ENCODE results near the gene TPH2.

DNA sequence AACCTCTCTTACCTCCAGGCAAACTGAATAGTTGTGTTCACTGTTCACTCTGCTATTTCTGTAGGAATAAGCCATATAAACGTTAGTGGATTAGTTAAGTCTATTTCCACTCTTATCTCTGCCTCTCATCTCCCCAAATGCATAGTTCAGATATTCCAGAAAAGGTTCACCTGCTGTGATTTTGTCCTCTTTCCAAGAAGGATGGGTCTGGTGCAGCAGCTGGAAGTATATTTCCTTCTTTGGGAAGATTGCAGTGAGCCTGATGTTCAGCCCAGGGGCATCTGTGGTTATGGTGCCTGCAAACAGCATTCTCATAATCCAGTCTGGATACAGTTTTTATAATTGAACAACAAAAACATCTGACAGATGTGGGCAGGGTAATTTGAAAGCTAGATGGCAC lies 97.7 kb downstream of the TPH2 start:
- TF ChIP-seq, protein P1, sequence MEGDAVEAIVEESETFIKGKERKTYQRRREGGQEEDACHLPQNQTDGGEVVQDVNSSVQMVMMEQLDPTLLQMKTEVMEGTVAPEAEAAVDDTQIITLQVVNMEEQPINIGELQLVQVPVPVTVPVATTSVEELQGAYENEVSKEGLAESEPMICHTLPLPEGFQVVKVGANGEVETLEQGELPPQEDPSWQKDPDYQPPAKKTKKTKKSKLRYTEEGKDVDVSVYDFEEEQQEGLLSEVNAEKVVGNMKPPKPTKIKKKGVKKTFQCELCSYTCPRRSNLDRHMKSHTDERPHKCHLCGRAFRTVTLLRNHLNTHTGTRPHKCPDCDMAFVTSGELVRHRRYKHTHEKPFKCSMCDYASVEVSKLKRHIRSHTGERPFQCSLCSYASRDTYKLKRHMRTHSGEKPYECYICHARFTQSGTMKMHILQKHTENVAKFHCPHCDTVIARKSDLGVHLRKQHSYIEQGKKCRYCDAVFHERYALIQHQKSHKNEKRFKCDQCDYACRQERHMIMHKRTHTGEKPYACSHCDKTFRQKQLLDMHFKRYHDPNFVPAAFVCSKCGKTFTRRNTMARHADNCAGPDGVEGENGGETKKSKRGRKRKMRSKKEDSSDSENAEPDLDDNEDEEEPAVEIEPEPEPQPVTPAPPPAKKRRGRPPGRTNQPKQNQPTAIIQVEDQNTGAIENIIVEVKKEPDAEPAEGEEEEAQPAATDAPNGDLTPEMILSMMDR (IDR thresholded peaks at IDR 0.05; ENCODE audit: low read depth, low read length, missing input control), result no peak
- TF ChIP-seq HNF4G (IDR thresholded peaks at IDR 0.05) (no peak), RAD21 (IDR thresholded peaks at IDR 0.05) (no peak), GABPA (IDR thresholded peaks at IDR 0.05 in 1 of 2, conservative IDR thresholded peaks at IDR 0.05 in 1 of 2) (no peak)

Data from liver (tissue), 3 donors.